HCT116 (cell line): Measurements from ENCODE around the gene SMIM20. TPM values are rescaled to one million over a fixed set of nuclear protein-coding genes. Genes with fewer than 3 reads are reported as not detected.

ENCODE experiments used
- ATAC-seq: fragments of 200-7000 bp; cut with Tn5 transposase; 2 replicates; pipeline ENCODE4 v1.9.1; 2020; ENCODE audit warnings: mild to moderate bottlenecking, moderate library complexity
- BruUV-seq: library from RNA; stranded (reverse); fragments of 400-500 nt; replicated peaks from 2 replicates; lab custom pipeline; 2021; lab: Mats Ljungman, UMichigan
- CTCF ChIA-PET: fragments of 300-600 bp; sonication (Branson Sonifier 250); formaldehyde crosslinking; loops from one replicate; lab custom pipeline; 2021; ENCODE audit warnings: antibody characterized with exemption; lab: Charles Lee
- POLR2A ChIA-PET: fragments of 300-600, 350-600 bp; sonication (Branson Sonifier 250); formaldehyde crosslinking; loops from one replicate; lab custom pipeline; 2021; ENCODE audit warnings: antibody characterized with exemption; lab: Charles Lee
- RAD21 ChIA-PET, 2 experiments: fragments of 300-600 bp; sonication (Branson Sonifier 250); formaldehyde crosslinking; loops; one replicate each; lab custom pipeline; 2023; ENCODE audit warnings: low total read pairs in 2 of 2; ENCODE audit not compliant: uncharacterized antibody in 2 of 2, unreplicated experiment in 2 of 2, low non-redundant PET in 1 of 2; lab: Charles Lee
- DNase-seq: peaks from one replicate; pipeline ENCODE4 v3.0.0-alpha.2; 2010; ENCODE audit warnings: low read depth, low spot score
- H2AFZ ChIP-seq: fragments of 200-600 bp; shearing (Covaris generic), sonication (generic); 2 replicates; pipeline ENCODE4 v1.6.1; 2017; ENCODE audit warnings: low read depth, mixed run types, mixed read lengths, antibody characterized with exemption, low read length; ENCODE audit not compliant: poor library complexity, severe bottlenecking
- H3K27ac ChIP-seq: 2 replicates; pipeline ENCODE4 v1.5.1; 2012; ENCODE audit warnings: low read depth, low read length
- H3K27me3 ChIP-seq: fragments of 200-600 bp; sonication (generic); 2 replicates; pipeline ENCODE4 v1.6.1; 2016; ENCODE audit warnings: mixed run types, low read length, mixed read lengths; ENCODE audit not compliant: insufficient read depth
- H3K36me3 ChIP-seq, 2 experiments: fragments of 200-500 bp in 1 of 2; fragments of 200-600 bp in 1 of 2; sonication (Bioruptor generic) in 1 of 2; sonication (generic) in 1 of 2; 2 replicates each; pipeline versions ENCODE4 v1.5.1 to v1.6.1; 2014 to 2016; ENCODE audit warnings: low read length in 2 of 2, inconsistent platforms in 1 of 2, mixed read lengths in 1 of 2, mixed run types in 1 of 2; ENCODE audit not compliant: insufficient read depth in 2 of 2, control insufficient read depth in 1 of 2
- H3K4me1 ChIP-seq, 2 experiments: fragments of 200-600 bp in 1 of 2; sonication (generic) in 1 of 2; 2 replicates each; pipeline versions ENCODE4 v1.5.1 to v1.6.1; 2012 to 2017; ENCODE audit warnings: low read length in 2 of 2, inconsistent platforms in 1 of 2, mild to moderate bottlenecking in 1 of 2, mixed read lengths in 1 of 2, mixed run types in 1 of 2, moderate library complexity in 1 of 2; ENCODE audit not compliant: insufficient read depth in 2 of 2, control insufficient read depth in 1 of 2
- H3K4me2 ChIP-seq: fragments of 200-600 bp; sonication (generic); 2 replicates; pipeline ENCODE4 v1.6.1; 2017; ENCODE audit warnings: mixed run types, low read length, mixed read lengths
- H3K4me3 ChIP-seq, 2 experiments: fragments of 200-600 bp in 1 of 2; sonication (generic) in 1 of 2; replicated peaks in 1 of 2; 2 replicates each; pipeline ENCODE4 v1.5.1; 2011 to 2016; ENCODE audit warnings: low read length in 2 of 2, control low read depth in 1 of 2, low read depth in 1 of 2, mild to moderate bottlenecking in 1 of 2, mixed read lengths in 1 of 2, mixed run types in 1 of 2
- H3K79me2 ChIP-seq: fragments of 200-600 bp; sonication (generic); 2 replicates; pipeline ENCODE4 v1.6.1; 2017; ENCODE audit warnings: mild to moderate bottlenecking, mixed run types, low read length, moderate library complexity, mixed read lengths; ENCODE audit not compliant: insufficient read depth
- H3K9ac ChIP-seq: fragments of 200-600 bp; sonication (generic); 2 replicates; pipeline ENCODE4 v1.6.1; 2016; ENCODE audit warnings: low read length, mixed read lengths
- H3K9me2 ChIP-seq: fragments of 200-600 bp; sonication (generic), shearing (Covaris generic); 2 replicates; pipeline ENCODE4 v1.6.1; 2017; ENCODE audit warnings: mixed run types, mild to moderate bottlenecking, moderate library complexity; ENCODE audit not compliant: insufficient read depth
- H3K9me3 ChIP-seq, 2 experiments: fragments of 200-500 bp in 1 of 2; fragments of 200-600 bp in 1 of 2; sonication (Bioruptor generic) in 1 of 2; sonication (generic) in 1 of 2; 2 replicates each; pipeline ENCODE4 v1.6.1; 2014 to 2017; ENCODE audit warnings: low read length in 2 of 2, mixed read lengths in 2 of 2, inconsistent platforms in 1 of 2, low read depth in 1 of 2, mild to moderate bottlenecking in 1 of 2, mixed run types in 1 of 2, moderate library complexity in 1 of 2; ENCODE audit not compliant: control insufficient read depth in 1 of 2, insufficient read depth in 1 of 2
- H4K20me1 ChIP-seq: fragments of 200-600 bp; sonication (generic), shearing (Covaris generic); 2 replicates; pipeline ENCODE4 v1.6.1; 2017; ENCODE audit warnings: mixed run types, mild to moderate bottlenecking, moderate library complexity; ENCODE audit not compliant: insufficient read depth
- CBX3 ChIP-seq: IDR thresholded peaks from 2 replicates; pipeline ENCODE4 v1.6.1; 2012; ENCODE audit warnings: low read depth
- CTCF ChIP-seq, 3 experiments: fragments of 200-600 bp in 1 of 3; sonication (generic) in 1 of 3; IDR thresholded peaks in 2 of 3; conservative IDR thresholded peaks in 1 of 3; 2 replicates each; pipeline ENCODE4 v1.5.1; 2012 to 2017; ENCODE audit warnings: low read depth in 2 of 3, low read length in 2 of 3, antibody characterized with exemption in 1 of 3, borderline replicate concordance in 1 of 3, control low read depth in 1 of 3, mild to moderate bottlenecking in 1 of 3, mixed read lengths in 1 of 3, mixed run types in 1 of 3, moderate library complexity in 1 of 3; ENCODE audit not compliant: insufficient read depth in 1 of 3
- ELF1 ChIP-seq: IDR thresholded peaks from 2 replicates; pipeline ENCODE4 v1.6.1; 2012; ENCODE audit warnings: low read depth, borderline replicate concordance
- EZH2phosphoT487 ChIP-seq: fragments of 200-600 bp; IDR thresholded peaks from 2 replicates; pipeline ENCODE4 v1.6.1; 2018; ENCODE audit warnings: antibody characterized with exemption, borderline replicate concordance
- MAX ChIP-seq: IDR thresholded peaks from 2 replicates; pipeline ENCODE4 v1.6.1; 2012
- REST ChIP-seq: IDR thresholded peaks from 2 replicates; pipeline ENCODE4 v1.6.1; 2012; ENCODE audit warnings: low read depth
- ZNF274 ChIP-seq: fragments of 200-500 bp; sonication (Bioruptor generic); IDR thresholded peaks from 2 replicates; pipeline ENCODE4 v1.6.1; 2014; ENCODE audit warnings: mild to moderate bottlenecking, low read depth, low read length, inconsistent platforms
- intact Hi-C: fragments of 100-400 bp; cut with micrococcal nuclease; formaldehyde crosslinking; loops from 2 replicates; pipeline ENCODE4 v1.10.0; 2022
- total RNA-seq: library from RNA; stranded (reverse); gene quantifications from one replicate; pipeline ENCODE4 v1.2.1, GENCODE V29; 2021; ENCODE audit not compliant: unreplicated experiment

The SMIM20 gene
- total RNA-seq, 1 experiment from 2014 or later = 36.9 TPM

GRCh38 chr4:25873632-25874129 is 40.3 kb upstream of the SMIM20 start:
- ChIA-PET RAD21 (no interaction called here), POLR2A (no interaction called here), CTCF (no interaction called here)
- no peak overlapping the region for H3K9ac ChIP-seq
- no peak for DNase-seq
- no peak overlapping the region for H2AFZ ChIP-seq
- intact Hi-C loops = no loop called here
- no peaks in the 10 kb centered on the region for H3K79me2 ChIP-seq
- H3K27me3 ChIP-seq = no peaks in the 10 kb centered on the region
- H3K9me3 ChIP-seq = no peaks in the 10 kb centered on the region
- no TSS peak for BruUV-seq
- TF ChIP-seq REST (no peak), MAX (no peak), ZNF274 (no peak), CTCF (IDR thresholded peaks at IDR 0.05 in 2 of 3, conservative IDR thresholded peaks at IDR 0.05 in 1 of 3; ENCODE audit: borderline replicate concordance in 1 of 3, insufficient read depth in 1 of 3, low read depth in 2 of 3, low read length in 2 of 3) (no peak), ELF1 (no peak), CBX3 (no peak), EZH2phosphoT487 (no peak)
- H3K4me1 ChIP-seq = no peaks in the 10 kb centered on the region
- ATAC-seq = no peak
- no peaks in the 10 kb centered on the region for H4K20me1 ChIP-seq
- H3K4me3 ChIP-seq = no peak overlapping the region
- no peak overlapping the region for H3K4me2 ChIP-seq
- H3K36me3 ChIP-seq = no peaks in the 10 kb centered on the region
- no peaks in the 10 kb centered on the region for H3K9me2 ChIP-seq
- no peak overlapping the region for H3K27ac ChIP-seq
